ENCODE results near the gene PAPSS1.
"Not testable (repeated sequence)": the region's sequence is repeated elsewhere in the genome, so short reads cannot be mapped to it uniquely, and the experiment has no call there.

Gene PAPSS1

DNA sequence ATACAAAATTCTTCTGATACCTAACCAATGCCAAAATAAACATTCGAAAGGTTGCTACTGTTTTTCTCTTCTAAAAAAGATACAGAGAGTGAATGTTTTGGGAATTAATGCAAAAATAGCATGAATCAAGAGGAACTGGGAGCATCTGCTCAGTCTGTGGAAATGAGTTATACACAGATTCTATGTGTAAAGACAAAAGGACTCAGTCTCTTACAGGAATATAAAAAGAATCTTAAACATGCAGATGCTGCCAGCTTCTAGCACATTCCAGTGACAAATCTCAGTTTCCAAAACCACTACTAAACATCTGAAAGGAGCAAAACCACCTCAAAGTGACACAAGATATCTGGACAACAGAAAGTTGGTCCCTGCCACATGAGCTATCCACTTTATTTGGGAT lies 55.0 kb downstream of the PAPSS1 start:
- FAIRE-seq (no peak), DNase-seq (ENCODE audit: insufficient read length, low spot score) (no peak)
- TF ChIP-seq TAF1 (IDR thresholded peaks at IDR 0.05; ENCODE audit: low read depth, low read length) (no peak), POLR2AphosphoS5 (IDR thresholded peaks at IDR 0.05; ENCODE audit: low read depth, low read length) (no peak), SPI1 (IDR thresholded peaks at IDR 0.05; ENCODE audit: low read depth, low read length) (no peak), PAX5 (IDR thresholded peaks at IDR 0.05; ENCODE audit: insufficient read depth, low read length, severe bottlenecking) (no peak)

DNA sequence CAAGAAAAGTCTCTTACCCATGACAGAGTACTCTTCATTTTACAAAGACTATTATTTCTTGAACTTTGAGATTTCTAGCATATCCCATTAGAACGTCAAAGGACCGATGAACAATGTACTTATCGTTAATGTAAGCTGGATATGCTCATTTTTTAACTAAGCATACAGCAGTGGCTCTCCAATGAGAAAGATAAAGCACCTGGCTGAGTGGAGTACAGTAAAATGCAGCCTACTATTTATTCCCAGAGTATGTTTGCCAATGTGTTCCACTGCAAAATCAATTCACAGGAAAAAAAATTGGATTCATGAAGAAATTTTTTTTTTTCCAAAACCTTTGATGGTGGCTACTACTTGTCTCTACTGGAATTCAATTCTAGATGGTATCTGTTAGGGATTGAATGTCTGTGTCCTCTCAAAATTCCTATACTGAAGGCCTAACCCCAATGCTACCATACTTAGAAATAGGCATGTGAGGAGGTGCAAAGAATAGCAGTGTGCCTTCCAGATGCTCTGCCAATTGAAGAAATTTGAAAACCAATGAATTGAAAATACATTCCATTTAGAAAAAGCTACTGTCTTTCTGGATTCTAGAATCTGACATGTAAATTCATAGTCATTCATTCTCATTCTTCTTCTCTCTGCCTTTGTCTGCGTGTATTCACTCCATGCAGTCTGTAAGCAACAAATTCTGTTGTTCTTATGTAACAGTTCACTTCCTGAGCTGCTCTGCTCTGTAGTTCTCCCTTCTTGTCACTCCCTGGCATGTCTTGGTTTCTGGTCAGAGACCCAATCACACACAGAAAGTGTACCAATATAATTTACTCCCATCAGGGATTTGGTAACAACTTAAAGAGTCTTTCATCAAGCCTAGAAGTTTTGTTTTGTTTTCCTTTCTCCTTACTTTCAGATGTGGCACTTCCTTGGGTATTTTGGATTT lies 61.4 kb downstream of the PAPSS1 start:
- TF ChIP-seq POU2F2 (IDR thresholded peaks at IDR 0.05; ENCODE audit: low read depth, low read length) (no peak), SPI1 (IDR thresholded peaks at IDR 0.05; ENCODE audit: low read depth, low read length) (no peak), POLR2A (IDR thresholded peaks at IDR 0.05; ENCODE audit: low read depth, low read length) (no peak), PAX5 (IDR thresholded peaks at IDR 0.05; ENCODE audit: insufficient read depth, low read length, severe bottlenecking) (no peak), POLR2AphosphoS5 (IDR thresholded peaks at IDR 0.05; ENCODE audit: low read depth, low read length) (no peak), TAF1 (IDR thresholded peaks at IDR 0.05; ENCODE audit: low read depth, low read length) (no peak)
- FAIRE-seq: no peak
- no peak for DNase-seq (ENCODE audit: insufficient read length, low spot score)

DNA sequence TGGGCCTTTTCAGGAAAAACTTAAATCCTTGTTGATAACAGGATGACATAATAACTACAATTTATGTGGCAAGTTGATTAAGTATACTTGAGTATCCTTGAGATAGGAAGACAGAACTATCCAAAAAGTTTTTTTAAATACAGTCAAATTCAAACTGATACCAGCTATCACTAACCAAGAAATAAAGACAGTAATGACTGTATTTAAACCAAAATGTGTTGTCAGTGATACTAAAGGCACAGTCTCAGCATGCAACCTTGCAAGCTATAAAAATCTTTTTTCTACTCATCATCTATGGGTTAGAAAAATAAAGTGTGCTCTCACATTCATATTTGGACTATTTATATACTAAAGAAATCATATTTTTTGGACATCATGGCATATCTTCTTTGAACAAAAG lies 64.7 kb downstream of the PAPSS1 start:
- DNase-seq (ENCODE audit: insufficient read length, low spot score) (no peak), FAIRE-seq (no peak)
- no peak for TF ChIP-seq PAX5 (IDR thresholded peaks at IDR 0.05; ENCODE audit: insufficient read depth, low read length, severe bottlenecking)
- no peak for TF ChIP-seq POU2F2 (IDR thresholded peaks at IDR 0.05; ENCODE audit: low read depth, low read length)
- TF ChIP-seq POLR2AphosphoS5 (IDR thresholded peaks at IDR 0.05; ENCODE audit: low read depth, low read length): no peak
- TF ChIP-seq TAF1 (IDR thresholded peaks at IDR 0.05; ENCODE audit: low read depth, low read length): no peak
- TF ChIP-seq POLR2A (IDR thresholded peaks at IDR 0.05; ENCODE audit: low read depth, low read length): no peak
- TF ChIP-seq SPI1 (IDR thresholded peaks at IDR 0.05; ENCODE audit: low read depth, low read length): no peak

DNA sequence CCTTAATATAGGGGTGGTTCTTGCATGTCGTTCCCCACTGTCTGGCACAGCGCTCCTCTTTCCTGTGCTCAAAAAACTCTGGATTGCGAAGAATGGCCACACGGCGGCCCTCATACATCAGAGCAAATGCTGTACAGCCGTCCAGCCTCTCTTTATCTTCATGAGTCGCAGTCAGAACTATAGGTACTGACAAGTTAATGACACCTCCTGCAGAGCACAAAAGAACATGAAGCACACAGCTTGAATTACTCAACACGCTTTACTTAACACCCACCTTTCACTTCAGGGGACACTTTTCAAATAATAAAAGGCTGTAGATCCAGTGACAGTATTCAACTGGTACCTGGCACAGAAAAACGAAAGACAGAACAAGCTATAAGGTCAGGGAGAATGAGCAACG lies 65.3 kb downstream of the PAPSS1 start:
- no peak for DNase-seq (ENCODE audit: insufficient read length, low spot score)
- FAIRE-seq: no peak
- no peak for TF ChIP-seq POU2F2 (IDR thresholded peaks at IDR 0.05; ENCODE audit: low read depth, low read length)

DNA sequence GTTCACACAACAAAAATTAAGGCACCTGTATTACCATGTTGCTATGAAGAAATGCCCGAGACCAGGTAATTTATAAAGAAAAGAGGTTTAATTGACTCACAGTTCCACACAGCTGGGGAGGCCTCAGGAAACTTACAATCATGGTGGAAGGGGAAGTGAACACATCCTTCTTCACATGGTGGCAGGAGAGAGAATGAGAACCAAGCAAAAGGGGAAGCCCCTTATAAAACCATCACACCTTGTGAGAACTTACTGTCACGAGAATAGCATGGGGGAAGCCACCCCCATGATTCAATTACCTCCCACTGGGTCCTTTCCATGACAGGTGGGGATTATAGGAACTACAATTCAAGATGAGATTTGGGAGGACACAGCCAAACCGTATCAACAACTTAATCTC lies 68.6 kb downstream of the PAPSS1 start:
- not testable (repeated sequence) for FAIRE-seq; DNase-seq (ENCODE audit: insufficient read length, low spot score)

DNA sequence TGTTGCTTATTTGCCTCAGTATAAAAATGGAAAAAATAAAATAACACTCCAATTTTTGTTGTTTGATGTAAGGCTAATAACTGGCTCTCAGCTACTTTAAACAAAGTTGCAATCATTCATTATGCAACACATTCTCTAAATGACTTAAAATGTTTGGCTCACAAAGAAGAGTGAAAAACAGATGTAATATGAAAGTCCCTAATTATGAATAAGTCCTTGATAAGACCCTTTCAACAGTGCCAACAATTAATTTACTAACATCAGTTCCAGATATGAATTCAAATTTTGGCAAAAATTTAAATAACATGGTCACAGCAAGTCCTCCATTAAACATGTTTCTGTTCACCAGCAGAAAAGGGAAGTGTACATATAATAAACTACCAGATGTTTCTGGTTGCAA lies 69.8 kb downstream of the PAPSS1 start:
- no peak for DNase-seq (ENCODE audit: insufficient read length, low spot score)
- TF ChIP-seq PAX5 (IDR thresholded peaks at IDR 0.05; ENCODE audit: insufficient read depth, low read length, severe bottlenecking) (no peak), TAF1 (IDR thresholded peaks at IDR 0.05; ENCODE audit: low read depth, low read length) (no peak), POLR2A (IDR thresholded peaks at IDR 0.05; ENCODE audit: low read depth, low read length) (no peak), SPI1 (IDR thresholded peaks at IDR 0.05; ENCODE audit: low read depth, low read length) (no peak), POU2F2 (IDR thresholded peaks at IDR 0.05; ENCODE audit: low read depth, low read length) (no peak), POLR2AphosphoS5 (IDR thresholded peaks at IDR 0.05; ENCODE audit: low read depth, low read length) (no peak)
- no peak for FAIRE-seq

DNA sequence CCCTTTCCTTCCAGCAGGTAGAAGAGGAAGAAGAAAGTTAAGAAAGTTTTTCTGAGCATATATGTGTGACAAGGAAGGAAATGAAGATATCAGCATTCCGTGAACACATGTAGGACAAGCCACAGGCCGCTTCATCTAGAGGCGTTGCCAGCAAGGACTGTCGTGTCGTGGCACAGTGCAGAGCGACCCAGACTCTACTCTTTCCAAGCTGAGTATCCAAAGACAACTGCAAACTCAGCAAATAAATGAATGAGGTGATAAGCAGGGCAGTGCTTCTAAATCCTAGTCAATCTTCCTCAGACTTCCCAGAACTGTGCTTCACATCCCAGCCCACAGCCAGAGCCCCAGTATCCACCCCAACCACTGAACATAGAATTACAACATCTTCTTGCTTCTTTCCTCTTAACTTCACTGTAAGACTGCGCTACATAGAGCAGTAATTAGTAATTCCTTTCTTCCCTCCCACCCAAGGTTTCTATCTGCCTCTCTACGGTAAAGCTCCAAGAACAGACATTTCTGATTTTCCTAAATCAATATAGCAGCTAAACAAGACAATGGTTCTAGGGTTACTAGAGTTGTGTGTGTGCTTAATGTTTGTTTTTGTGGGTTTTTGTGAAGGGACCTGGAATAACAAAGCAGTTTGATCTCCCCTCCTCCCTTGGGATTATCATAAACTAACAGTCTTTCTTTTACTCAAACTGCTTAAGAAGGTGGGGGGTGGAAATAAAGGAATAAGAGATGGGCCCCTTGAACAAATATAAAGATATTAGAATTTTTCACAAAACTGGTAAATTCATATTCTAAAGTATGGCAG lies 71.6 kb downstream of the PAPSS1 start:
- FAIRE-seq: no peak
- DNase-seq (ENCODE audit: insufficient read length, low spot score): no peak
- TF ChIP-seq SPI1 (IDR thresholded peaks at IDR 0.05; ENCODE audit: low read depth, low read length) (no peak), PAX5 (IDR thresholded peaks at IDR 0.05; ENCODE audit: insufficient read depth, low read length, severe bottlenecking) (no peak), TAF1 (IDR thresholded peaks at IDR 0.05; ENCODE audit: low read depth, low read length) (no peak), POLR2AphosphoS5 (IDR thresholded peaks at IDR 0.05; ENCODE audit: low read depth, low read length) (no peak), POU2F2 (IDR thresholded peaks at IDR 0.05; ENCODE audit: low read depth, low read length) (no peak), POLR2A (IDR thresholded peaks at IDR 0.05; ENCODE audit: low read depth, low read length) (no peak)

DNA sequence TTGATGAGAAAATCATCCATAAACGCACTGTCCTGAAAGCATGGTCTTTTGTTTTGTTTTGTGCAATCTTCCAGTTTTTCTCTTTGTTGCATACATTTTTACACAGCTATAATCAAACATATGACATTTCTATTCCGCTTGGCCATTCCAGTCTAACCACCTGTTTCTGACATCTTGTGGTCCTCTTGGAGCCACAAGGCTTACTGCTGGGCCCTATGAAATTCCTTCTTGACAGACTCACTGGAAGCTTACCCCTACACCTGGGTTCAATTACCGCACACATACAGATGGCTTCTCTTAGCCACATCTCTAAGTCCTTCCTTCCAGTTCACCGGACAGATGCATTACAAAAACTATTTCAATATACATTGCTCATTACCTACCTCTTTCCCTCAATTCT lies 72.4 kb downstream of the PAPSS1 start:
- no peak for FAIRE-seq
- no peak for DNase-seq (ENCODE audit: insufficient read length, low spot score)

DNA sequence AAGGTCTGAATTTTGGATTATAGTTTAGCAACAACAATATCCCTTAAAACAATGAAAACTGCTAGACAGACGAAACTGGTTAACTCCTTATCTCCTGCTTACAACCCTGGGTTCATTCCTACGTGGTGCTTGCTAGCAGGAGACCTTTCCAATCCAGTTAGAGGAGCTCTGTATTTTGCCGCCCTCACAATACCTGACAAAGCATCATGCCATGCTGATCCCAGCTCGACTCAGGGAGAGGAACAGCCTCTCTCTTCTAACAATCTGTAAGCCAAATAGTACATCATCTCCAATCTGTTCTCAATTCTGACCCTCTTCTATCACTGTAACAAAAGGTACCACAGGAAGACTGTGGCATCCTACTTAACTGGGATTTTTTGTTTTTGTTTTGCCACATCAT lies 74.4 kb downstream of the PAPSS1 start:
- TF ChIP-seq POU2F2 (IDR thresholded peaks at IDR 0.05; ENCODE audit: low read depth, low read length): no peak
- no peak for TF ChIP-seq PAX5 (IDR thresholded peaks at IDR 0.05; ENCODE audit: insufficient read depth, low read length, severe bottlenecking)
- no peak for TF ChIP-seq SPI1 (IDR thresholded peaks at IDR 0.05; ENCODE audit: low read depth, low read length)
- TF ChIP-seq POLR2A (IDR thresholded peaks at IDR 0.05; ENCODE audit: low read depth, low read length): no peak
- TF ChIP-seq TAF1 (IDR thresholded peaks at IDR 0.05; ENCODE audit: low read depth, low read length): no peak
- TF ChIP-seq POLR2AphosphoS5 (IDR thresholded peaks at IDR 0.05; ENCODE audit: low read depth, low read length): no peak
- DNase-seq (ENCODE audit: insufficient read length, low spot score) (no peak), FAIRE-seq (no peak)

More for the DNA sequence above, 72.4 kb downstream of the PAPSS1 start:
- TF ChIP-seq POLR2A (IDR thresholded peaks at IDR 0.05; ENCODE audit: low read depth, low read length): no peak
- TF ChIP-seq PAX5 (IDR thresholded peaks at IDR 0.05; ENCODE audit: insufficient read depth, low read length, severe bottlenecking): no peak
- no peak for TF ChIP-seq SPI1 (IDR thresholded peaks at IDR 0.05; ENCODE audit: low read depth, low read length)
- no peak for TF ChIP-seq TAF1 (IDR thresholded peaks at IDR 0.05; ENCODE audit: low read depth, low read length)
- TF ChIP-seq POU2F2 (IDR thresholded peaks at IDR 0.05; ENCODE audit: low read depth, low read length): no peak
- TF ChIP-seq POLR2AphosphoS5 (IDR thresholded peaks at IDR 0.05; ENCODE audit: low read depth, low read length): no peak

DNA sequence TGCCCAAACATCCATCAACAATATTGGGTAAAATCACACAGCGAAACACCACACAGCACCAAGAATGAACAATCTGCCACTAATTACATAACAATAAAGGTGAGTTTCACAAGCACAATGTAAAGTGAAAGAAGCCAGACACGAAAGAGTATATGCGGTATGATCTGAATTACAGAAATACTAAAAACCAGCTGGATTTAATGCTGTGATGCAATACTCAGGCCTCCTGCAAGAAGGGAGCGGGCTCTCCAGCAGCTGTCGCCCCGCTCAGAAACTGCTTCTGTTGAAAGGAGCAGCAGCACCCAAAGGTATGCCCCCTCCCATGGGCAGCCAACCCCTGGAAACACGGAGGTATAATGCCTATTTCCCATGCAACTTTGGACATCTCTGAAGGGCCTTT lies 77.0 kb downstream of the PAPSS1 start:
- FAIRE-seq: no peak

More for the DNA sequence above, 77.0 kb downstream of the PAPSS1 start:
- no peak for DNase-seq (ENCODE audit: insufficient read length, low spot score)
- TF ChIP-seq POLR2A (IDR thresholded peaks at IDR 0.05; ENCODE audit: low read depth, low read length) (no peak), POLR2AphosphoS5 (IDR thresholded peaks at IDR 0.05; ENCODE audit: low read depth, low read length) (no peak), TAF1 (IDR thresholded peaks at IDR 0.05; ENCODE audit: low read depth, low read length) (no peak), PAX5 (IDR thresholded peaks at IDR 0.05; ENCODE audit: insufficient read depth, low read length, severe bottlenecking) (no peak), POU2F2 (IDR thresholded peaks at IDR 0.05; ENCODE audit: low read depth, low read length) (no peak), SPI1 (IDR thresholded peaks at IDR 0.05; ENCODE audit: low read depth, low read length) (no peak)
